ENCODE results near the gene CDKAL1. TPM values are rescaled to one million over a fixed set of nuclear protein-coding genes. Genes with fewer than 3 reads are reported as not detected.

The CDKAL1 gene
- total and polyA plus RNA-seq, 4 donors, result 2.0 to 12.9 (median 6.7) TPM

GRCh38 chr6:21085211-21085610, 551.0 kb downstream of the CDKAL1 start:
- no peaks in the 10 kb centered on the region for H3K9me3 ChIP-seq (ENCODE audit: control insufficient read depth in 4 of 4, low read length in 3 of 4)
- 90% methylated on average over 3 of the region's 3 CpGs for WGBS
- no peaks in the 10 kb centered on the region for H3K4me1 ChIP-seq (ENCODE audit: control insufficient read depth in 4 of 4, insufficient read depth in 4 of 4, low read length in 3 of 4)
- TF ChIP-seq GABPA (IDR thresholded peaks at IDR 0.05 in 1 of 2, conservative IDR thresholded peaks at IDR 0.05 in 1 of 2), result no peak
- no peak for TF ChIP-seq ATF3 (IDR thresholded peaks at IDR 0.05)
- TF ChIP-seq JUND (IDR thresholded peaks at IDR 0.05), result no peak
- no peak for TF ChIP-seq NR2F2 (IDR thresholded peaks at IDR 0.05)
- TF ChIP-seq REST (IDR thresholded peaks at IDR 0.05), result no peak
- TF ChIP-seq RXRA (IDR thresholded peaks at IDR 0.05), result no peak
- TF ChIP-seq SP1 (IDR thresholded peaks at IDR 0.05), result no peak
- TF ChIP-seq MAX (IDR thresholded peaks at IDR 0.05), result no peak
- no peak for TF ChIP-seq RAD21 (IDR thresholded peaks at IDR 0.05)
- TF ChIP-seq HNF4A (conservative IDR thresholded peaks at IDR 0.05), result no peak
- TF ChIP-seq ZBTB33 (IDR thresholded peaks at IDR 0.05), result no peak
- no peak for TF ChIP-seq EGR1 (IDR thresholded peaks at IDR 0.05; ENCODE audit: low read depth in 2 of 2)
- TF ChIP-seq YY1 (IDR thresholded peaks at IDR 0.05), result no peak
- no peak for TF ChIP-seq FOXA1 (IDR thresholded peaks at IDR 0.05)
- TF ChIP-seq HNF4G (IDR thresholded peaks at IDR 0.05), result no peak
- TF ChIP-seq FOXA2 (IDR thresholded peaks at IDR 0.05), result no peak
- TF ChIP-seq TAF1 (conservative IDR thresholded peaks at IDR 0.05), result no peak
- TF ChIP-seq CTCF (IDR thresholded peaks at IDR 0.05; ENCODE audit: low read depth, low read length, missing input control), result no peak
- peaks cover 0 to 3% (median 0%) of the 10 kb centered on the region in 4 donors for H3K36me3 ChIP-seq (ENCODE audit: control insufficient read depth in 4 of 4, insufficient read depth in 3 of 4, low read depth in 1 of 4, low read length in 3 of 4)
- H3K27me3 ChIP-seq (ENCODE audit: control insufficient read depth in 4 of 4, insufficient read depth in 4 of 4, low read length in 3 of 4), result no peaks in the 10 kb centered on the region
- H3K9ac ChIP-seq (ENCODE audit: low read depth in 1 of 2, low read length in 2 of 2), result no peak overlapping the region
- no peak overlapping the region for H3K4me3 ChIP-seq (ENCODE audit: low read depth in 1 of 3, low read length in 3 of 3)
- no peak overlapping the region for H3K27ac ChIP-seq (ENCODE audit: low read depth in 1 of 2, low read length in 2 of 2)
- no peak for DNase-seq (ENCODE audit: low spot score)

Data from liver (tissue), 9 donors.